Panc1 (cell line): ENCODE measurements around the gene SUSD4. TPM values are rescaled to one million over a fixed set of nuclear protein-coding genes. Genes with fewer than 3 reads are reported as not detected.
A peak's percentile ranks its signal among the peaks of the same experiment; 100 is the strongest.

ENCODE experiments used
- ATAC-seq: fragments of 200-7000 bp; cut with Tn5 transposase; 2 replicates; pipeline ENCODE4 v1.9.1; 2020; ENCODE audit warnings: mild to moderate bottlenecking, moderate library complexity
- BruUV-seq: library from RNA; stranded (reverse); fragments of 400-500 nt; replicated peaks from 2 replicates; lab custom pipeline; 2021; lab: Mats Ljungman, UMichigan
- CTCF ChIA-PET: fragments of 300-600 bp; sonication (Branson Sonifier 250); formaldehyde crosslinking; loops from one replicate; lab custom pipeline; 2022; ENCODE audit warnings: antibody characterized with exemption; lab: Charles Lee
- POLR2A ChIA-PET: fragments of 300-600 bp; sonication (Branson Sonifier 250); formaldehyde crosslinking; loops from one replicate; lab custom pipeline; 2022; ENCODE audit warnings: antibody characterized with exemption; lab: Charles Lee
- DNase-seq: peaks from one replicate; pipeline ENCODE4 v3.0.0-alpha.2; 2010; ENCODE audit warnings: low read depth, low spot score
- H3K27ac ChIP-seq: 2 replicates; pipeline ENCODE4 v1.5.1; 2011; ENCODE audit warnings: mild to moderate bottlenecking, low read length, inconsistent platforms
- H3K27me3 ChIP-seq: fragments of 200-500 bp; sonication (Bioruptor generic); 2 replicates; pipeline ENCODE4 v1.6.0; 2014; ENCODE audit warnings: low read length, inconsistent platforms; ENCODE audit not compliant: control insufficient read depth, insufficient read depth
- H3K36me3 ChIP-seq: fragments of 200-500 bp; sonication (Bioruptor generic); 2 replicates; pipeline ENCODE4 v1.5.1; 2014; ENCODE audit warnings: inconsistent platforms, mild to moderate bottlenecking, low read length, moderate library complexity; ENCODE audit not compliant: control insufficient read depth, insufficient read depth
- H3K4me1 ChIP-seq: 2 replicates; pipeline ENCODE4 v1.5.1; 2011; ENCODE audit warnings: inconsistent platforms, mild to moderate bottlenecking, low read length, moderate library complexity; ENCODE audit not compliant: control insufficient read depth, insufficient read depth
- H3K4me3 ChIP-seq, 2 experiments: 2 replicates each; pipeline ENCODE4 v1.5.1; 2011 to 2012; ENCODE audit warnings: low read depth in 2 of 2, low read length in 2 of 2, mild to moderate bottlenecking in 2 of 2, inconsistent platforms in 1 of 2, moderate library complexity in 1 of 2
- H3K9me3 ChIP-seq: fragments of 200-500 bp; sonication (Bioruptor generic); 2 replicates; pipeline ENCODE4 v1.5.1; 2014; ENCODE audit warnings: low read depth, mild to moderate bottlenecking, inconsistent platforms, low read length, moderate library complexity; ENCODE audit not compliant: control insufficient read depth, insufficient read depth
- CTCF ChIP-seq: fragments of 450-650 bp; IDR thresholded peaks from 2 replicates; pipeline ENCODE4 v1.5.1; 2017; ENCODE audit warnings: mild to moderate bottlenecking
- POLR2AphosphoS5 ChIP-seq: IDR thresholded peaks from 2 replicates; pipeline ENCODE4 v1.6.1; 2012; ENCODE audit warnings: mild to moderate bottlenecking, low read depth, low read length, moderate library complexity
- REST ChIP-seq, 2 experiments: IDR thresholded peaks; 2 replicates each; pipeline ENCODE4 v1.6.1; 2011 to 2012; ENCODE audit warnings: low read depth in 2 of 2, control low read depth in 1 of 2, low read length in 1 of 2, mild to moderate bottlenecking in 1 of 2, moderate library complexity in 1 of 2; ENCODE audit not compliant: insufficient read depth in 1 of 2
- SIN3A ChIP-seq: IDR thresholded peaks from 2 replicates; pipeline ENCODE4 v1.6.1; 2012; ENCODE audit warnings: low read depth, mild to moderate bottlenecking, low read length, moderate library complexity, borderline replicate concordance; ENCODE audit not compliant: insufficient read depth
- TCF7L2 ChIP-seq: IDR thresholded peaks from 2 replicates; pipeline ENCODE4 v1.6.1; 2011; ENCODE audit warnings: mild to moderate bottlenecking, low read depth, low read length, inconsistent platforms
- in situ Hi-C: cut with HindIII; loops from 2 replicates; pipeline ENCODE4 v1.10.0; 2016; ENCODE audit warnings: low sequenced_read_pairs, low pct_unique_long_range_greater_than_20kb
- intact Hi-C: fragments of 100-400 bp; cut with micrococcal nuclease; formaldehyde crosslinking; loops from one replicate; pipeline ENCODE4 v1.10.0; 2022; ENCODE audit not compliant: unreplicated experiment
- total RNA-seq: library from RNA; stranded (reverse); gene quantifications from one replicate; pipeline ENCODE4 v1.2.1, GENCODE V29; 2021; ENCODE audit not compliant: unreplicated experiment

The SUSD4 gene
- total RNA-seq, 1 experiment from 2014 or later: 0.28 TPM

- Histone ChIP-seq H3K36me3 (no peaks in the 10 kb centered on the region), H3K9me3 (no peaks in the 10 kb centered on the region), H3K27me3 (peaks cover 19% of the 10 kb centered on the region), H3K4me1 (no peaks in the 10 kb centered on the region), H3K27ac (no peak overlapping the region), H3K4me3 (no peak overlapping the region)
- intact Hi-C loops: no loop called here
- no peak for DNase-seq
- POLR2A ChIA-PET: no interaction called here
- in situ Hi-C loops: no loop called here
- CTCF ChIA-PET: no interaction called here
- no peak for TF ChIP-seq SIN3A
- no peak for TF ChIP-seq TCF7L2
- TF ChIP-seq POLR2AphosphoS5: no peak
- no peak for TF ChIP-seq REST (IDR thresholded peaks at IDR 0.05; ENCODE audit: insufficient read depth in 1 of 2, low read depth in 2 of 2, low read length in 1 of 2)
- TF ChIP-seq CTCF: no peak
- ATAC-seq: no peak
- no TSS peak for BruUV-seq
Observed at GRCh38 chr1:223257856-223258550, 106.0 kb downstream of the SUSD4 start.

- Histone ChIP-seq H3K9me3 (no peaks in the 10 kb centered on the region), H3K27me3 (peaks cover 8% of the 10 kb centered on the region), H3K27ac (no peak overlapping the region), H3K4me1 (no peaks in the 10 kb centered on the region), H3K36me3 (no peaks in the 10 kb centered on the region), H3K4me3 (no peak overlapping the region)
- intact Hi-C loops: no loop called here
- CTCF ChIA-PET: no interaction called here
- POLR2A ChIA-PET: no interaction called here
- in situ Hi-C loops: no loop called here
- no peak for TF ChIP-seq TCF7L2
- TF ChIP-seq POLR2AphosphoS5: no peak
- no peak for TF ChIP-seq CTCF
- no peak for TF ChIP-seq SIN3A
- peak; percentile 72 for ATAC-seq
- DNase-seq: no peak
- no TSS peak for BruUV-seq
Observed at GRCh38 chr1:223256034-223256433, 107.9 kb downstream of the SUSD4 start.
